Right atrium auricular region (tissue), 2 donors: ENCODE data around the gene PTP4A1. TPM values are rescaled to one million over a fixed set of nuclear protein-coding genes. Genes with fewer than 3 reads are reported as not detected.
"Not testable (repeated sequence)": the region's sequence is repeated elsewhere in the genome, so short reads cannot be mapped to it uniquely, and the experiment has no call there.

Source experiments
- DNase-seq: peaks from one replicate; pipeline ENCODE4 v3.0.0-alpha.2; 2019; ENCODE audit warnings: low spot score
- H3K27ac ChIP-seq, 2 donors: fragments of 200-600 bp; sonication (generic); 1 replicate in 1 of 2; 2 replicates in 1 of 2; pipeline ENCODE4 v1.5.1; 2016 to 2019
- H3K27me3 ChIP-seq, 2 donors: fragments of 200-600 bp; sonication (generic); one replicate each; pipeline versions ENCODE4 v1.5.1 to v1.6.0; 2017 to 2019
- H3K36me3 ChIP-seq: fragments of 200-600 bp; sonication (generic); one replicate; pipeline ENCODE4 v1.5.1; 2016
- H3K4me1 ChIP-seq, 2 donors: fragments of 200-600 bp; sonication (generic); one replicate each; pipeline versions ENCODE4 v1.5.1 to v1.6.0; 2017 to 2019
- H3K4me3 ChIP-seq, 2 donors: fragments of 200-600 bp; sonication (generic); 1 replicate in 1 of 2; 2 replicates in 1 of 2; pipeline ENCODE4 v1.5.1; 2017 to 2019; ENCODE audit warnings: mild to moderate bottlenecking in 1 of 2, moderate library complexity in 1 of 2
- H3K9me3 ChIP-seq, 2 donors: fragments of 200-600 bp; sonication (generic); one replicate each; pipeline ENCODE4 v1.5.1; 2019
- CTCF ChIP-seq, 2 donors: fragments of 200-600 bp; sonication (generic); IDR thresholded peaks; one replicate each; pipeline ENCODE4 v1.5.1; 2019; ENCODE audit warnings: antibody characterized with exemption in 2 of 2
- total RNA-seq, 2 donors: library from RNA; depleted of rRNA; stranded (reverse); fragments of >200 nt; gene quantifications; one replicate each; pipeline ENCODE4 v1.1.0, GENCODE V29; 2016

The PTP4A1 gene
- total RNA-seq, result 10 to 100 TPM; 17.1 to 17.9 TPM

- TF ChIP-seq CTCF (IDR thresholded peaks at IDR 0.05), result no peak
- Histone ChIP-seq H3K27ac (peak within 1 kb of the TSS; percentile 99 to 100), H3K27me3 (no peaks in the 10 kb centered on the region), H3K4me3 (peak within 1 kb of the TSS; percentile 95 to 99), H3K4me1 (peaks cover 0 to 11% of the 10 kb centered on the region in 2 donors), H3K9me3 (no peaks in the 10 kb centered on the region), H3K36me3 (peaks cover 9% of the 10 kb centered on the region)
- DNase-seq, result peak; percentile 98
Observed at GRCh38 chr6:63572044-63572746, at the start of gene PTP4A1, which contains the start of gene LOC128125822. Gene PTP4A1 (plus strand): TSS chr6:63572480. CDS start chr6:63576881, 4,401 bp downstream. Gene LOC128125822 (plus strand): TSS chr6:63572480.

GRCh38 chr6:63522911-63523287 lies 49.4 kb upstream of the PTP4A1 start:
- not testable (repeated sequence) for DNase-seq, H3K4me3 ChIP-seq, H3K9me3 ChIP-seq, H3K4me1 ChIP-seq, H3K36me3 ChIP-seq, H3K27ac ChIP-seq, H3K27me3 ChIP-seq

- Histone ChIP-seq H3K9me3 (no peaks in the 10 kb centered on the region), H3K27ac (no peak overlapping the region), H3K36me3 (no peaks in the 10 kb centered on the region), H3K4me3 (no peak overlapping the region), H3K4me1 (no peaks in the 10 kb centered on the region), H3K27me3 (no peaks in the 10 kb centered on the region)
- no peak for DNase-seq
- no peak for TF ChIP-seq CTCF (IDR thresholded peaks at IDR 0.05)
Observed at GRCh38 chr6:63523630-63524029, 48.6 kb upstream of the PTP4A1 start.

- Histone ChIP-seq H3K9me3 (no peaks in the 10 kb centered on the region), H3K36me3 (no peaks in the 10 kb centered on the region), H3K4me3 (no peak overlapping the region), H3K27ac (no peak overlapping the region), H3K4me1 (no peaks in the 10 kb centered on the region), H3K27me3 (no peaks in the 10 kb centered on the region)
- TF ChIP-seq CTCF (IDR thresholded peaks at IDR 0.05), result no peak
- no peak for DNase-seq
Observed at GRCh38 chr6:63525186-63525878, 46.9 kb upstream of the PTP4A1 start.

- no peaks in the 10 kb centered on the region for H3K27me3 ChIP-seq
- no peaks in the 10 kb centered on the region for H3K9me3 ChIP-seq
- DNase-seq, result no peak
- no peak overlapping the region for H3K4me3 ChIP-seq
- H3K4me1 ChIP-seq, result no peaks in the 10 kb centered on the region
- TF ChIP-seq CTCF (IDR thresholded peaks at IDR 0.05), result no peak
- no peak overlapping the region for H3K27ac ChIP-seq
- H3K36me3 ChIP-seq, result no peaks in the 10 kb centered on the region
Observed at GRCh38 chr6:63526931-63527330, 45.3 kb upstream of the PTP4A1 start.

- Histone ChIP-seq H3K4me3 (no peak overlapping the region), H3K4me1 (no peaks in the 10 kb centered on the region), H3K9me3 (no peaks in the 10 kb centered on the region), H3K27ac (no peak overlapping the region), H3K36me3 (no peaks in the 10 kb centered on the region), H3K27me3 (no peaks in the 10 kb centered on the region)
- TF ChIP-seq CTCF (IDR thresholded peaks at IDR 0.05), result no peak
- no peak for DNase-seq
Observed at GRCh38 chr6:63527658-63528514, 44.4 kb upstream of the PTP4A1 start.
